Measurements from ENCODE around the gene DLX1.

GRCh38 chr2:172056293-172056692 is 29.0 kb upstream of the DLX1 start:
- no peak for TF ChIP-seq TCF7L2 (IDR thresholded peaks at IDR 0.05; ENCODE audit: low read depth, low read length)
- TF ChIP-seq REST (IDR thresholded peaks at IDR 0.05; ENCODE audit: insufficient read depth in 1 of 2, low read depth in 2 of 2, low read length in 1 of 2): no peak

All from Panc1 (cell line).